HG03045 (cell line): ENCODE data around the gene ARID1B.

Source experiments
- ATAC-seq: cut with Tn5 transposase; IDR thresholded peaks from one replicate; pipeline ENCODE4 v1.9.1; 2021; ENCODE audit warnings: mild to moderate bottlenecking, moderate library complexity; ENCODE audit not compliant: unreplicated experiment

Gene ARID1B

DNA sequence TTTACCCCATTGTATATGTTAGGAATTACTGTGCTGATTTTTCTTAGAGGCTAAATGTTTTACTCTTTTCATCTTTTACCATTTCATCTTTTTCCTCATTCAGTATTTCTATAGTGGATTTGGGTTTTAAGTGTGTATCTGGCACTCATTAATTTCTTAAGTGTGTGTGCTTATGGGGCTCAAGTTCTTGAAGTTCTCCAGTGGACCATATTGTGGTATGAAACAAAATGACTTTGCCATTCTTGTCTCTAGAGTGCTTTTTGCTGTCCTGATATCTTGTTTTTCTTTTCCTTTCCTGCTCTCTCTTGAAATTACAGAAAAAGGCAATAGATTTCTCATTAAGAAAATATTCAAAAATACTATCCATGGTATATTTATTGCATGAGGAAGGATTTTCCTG, 123.1 kb downstream of the ARID1B start:
- ATAC-seq, result no peak

GRCh38 chr6:156901309-156902019, 124.3 kb downstream of the ARID1B start:
- ATAC-seq, result no peak

DNA sequence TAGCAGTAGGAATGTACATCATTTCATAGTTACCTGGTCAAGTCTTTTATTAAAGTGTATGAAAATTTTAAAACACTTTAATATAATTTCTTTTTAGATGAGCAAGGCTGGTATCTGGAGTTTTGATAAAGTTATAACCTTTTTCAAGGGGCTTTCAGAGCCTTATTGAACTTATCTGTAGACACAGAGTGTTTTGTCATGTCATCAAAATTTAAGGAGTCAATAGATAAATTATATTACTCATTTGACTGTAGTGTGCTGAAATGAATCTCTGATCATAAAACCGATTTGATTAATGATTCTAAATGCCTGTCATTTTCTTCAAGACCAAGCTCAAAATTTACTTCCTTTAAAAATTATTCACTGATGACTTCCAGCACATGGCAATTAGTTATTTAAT, 125.6 kb downstream of the ARID1B start:
- ATAC-seq, result no peak

- no peak for ATAC-seq
These were observed 127.2 kb downstream of the ARID1B start for GRCh38 chr6:156904176-156904967.

- ATAC-seq, result no peak
These were observed 128.6 kb downstream of the ARID1B start for GRCh38 chr6:156905801-156906200.

DNA sequence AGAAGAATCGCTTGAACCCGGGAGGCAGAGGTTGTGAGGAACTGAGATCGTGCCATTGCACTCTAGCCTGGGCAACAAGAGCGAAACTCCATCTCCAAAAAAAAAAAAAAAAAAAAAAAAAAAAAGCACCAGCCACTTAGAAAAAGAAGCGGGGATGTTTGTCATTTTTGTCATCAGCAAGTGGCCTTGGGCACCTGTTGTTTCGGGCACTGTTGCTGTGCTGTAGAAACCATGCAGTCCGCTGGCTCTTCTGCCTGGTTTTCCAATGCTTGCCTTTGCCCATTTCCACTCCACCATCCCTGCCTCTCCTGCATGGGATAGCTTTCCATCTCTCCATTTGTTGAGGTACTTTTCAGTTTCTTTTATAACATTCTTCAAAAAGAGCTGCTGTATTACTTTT, 129.3 kb downstream of the ARID1B start:
- no peak for ATAC-seq

- ATAC-seq, result no peak
These were observed 132.2 kb downstream of the ARID1B start for GRCh38 chr6:156909212-156910010.

- ATAC-seq, result no peak
These were observed 132.8 kb downstream of the ARID1B start for GRCh38 chr6:156910011-156910334.

DNA sequence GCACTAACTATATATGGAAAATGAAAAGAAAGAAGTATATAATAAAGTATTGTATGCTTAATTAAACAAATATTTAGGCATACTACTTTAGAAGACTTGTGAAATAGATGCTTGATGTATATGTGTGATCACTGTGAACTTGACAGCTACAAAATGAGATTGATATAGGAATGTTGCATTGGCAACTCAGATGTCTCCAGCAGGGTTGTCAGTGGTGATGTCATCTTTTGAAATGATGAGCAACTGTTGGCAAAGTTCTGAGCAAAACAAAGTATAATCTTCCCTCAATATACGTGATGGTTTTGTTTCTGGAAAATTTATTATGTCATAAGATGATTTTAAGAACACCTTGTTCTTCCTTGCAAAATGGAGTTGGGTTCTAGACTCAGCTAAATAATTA, 133.8 kb downstream of the ARID1B start:
- ATAC-seq, result no peak

DNA sequence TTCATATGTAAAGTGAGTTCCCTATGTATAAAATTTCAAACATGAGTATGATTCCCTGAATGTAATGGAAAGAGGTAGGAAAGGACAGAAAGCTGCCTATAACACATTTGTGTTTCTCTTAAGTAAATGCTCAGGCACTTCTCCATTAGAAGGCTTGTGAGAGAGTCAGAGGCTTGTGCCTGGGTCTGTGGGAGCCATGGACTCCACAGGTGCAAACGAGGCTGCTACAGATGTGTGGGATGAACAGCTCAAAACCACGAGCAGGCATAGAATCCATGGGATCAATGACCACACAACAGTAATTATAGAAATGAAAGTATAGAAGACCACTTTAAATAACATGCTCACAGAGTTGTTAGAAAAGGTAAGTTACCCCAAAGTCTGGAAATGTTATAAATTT, 134.4 kb downstream of the ARID1B start:
- ATAC-seq, result no peak

- ATAC-seq, result no peak
These were observed 135.3 kb downstream of the ARID1B start for GRCh38 chr6:156912431-156912830.

GRCh38 chr6:156914181-156914580, 137.0 kb downstream of the ARID1B start:
- no peak for ATAC-seq

GRCh38 chr6:156916130-156916801, 139.1 kb downstream of the ARID1B start:
- ATAC-seq, result peak; percentile 46

DNA sequence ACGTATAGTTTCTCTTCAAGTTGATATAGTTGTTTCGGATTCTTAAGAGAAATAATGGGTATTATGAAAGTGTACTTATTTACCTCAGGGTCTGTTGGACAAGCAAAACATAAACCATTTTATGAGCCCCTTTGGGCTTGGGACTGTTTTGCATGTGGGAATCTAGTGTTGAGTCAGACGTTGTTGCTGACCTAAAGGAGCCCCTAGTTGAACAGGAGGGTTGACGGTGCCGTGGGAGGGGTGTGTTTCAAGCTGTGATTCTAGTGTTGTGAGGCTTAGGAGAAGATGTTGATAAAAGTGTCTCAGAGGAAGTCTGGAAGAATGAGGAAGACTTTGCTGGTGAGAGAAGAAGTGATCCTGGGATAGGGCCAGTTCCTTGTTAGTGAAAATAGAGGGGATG, 140.0 kb downstream of the ARID1B start:
- ATAC-seq, result peak; percentile 61

GRCh38 chr6:156918647-156919046, 141.5 kb downstream of the ARID1B start:
- no peak for ATAC-seq

DNA sequence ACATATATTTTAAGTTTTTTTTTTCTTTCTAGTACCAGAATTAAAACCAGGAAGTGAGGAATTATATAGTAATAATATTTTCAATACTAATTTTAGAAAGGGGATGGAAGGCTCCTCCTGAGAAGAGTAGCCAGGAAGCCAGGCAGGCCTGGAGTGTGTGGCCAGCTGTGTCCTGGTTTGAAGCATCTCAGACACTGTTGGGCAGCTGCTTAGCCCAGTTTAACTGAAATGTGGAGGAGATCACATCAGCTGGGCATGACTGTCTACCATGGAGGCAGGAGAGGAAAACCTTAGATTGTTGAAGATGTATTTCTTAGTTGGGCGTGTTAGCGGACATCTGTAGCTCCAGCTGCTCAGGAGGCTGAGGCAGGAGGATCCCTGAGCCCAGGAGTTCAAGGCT, 142.2 kb downstream of the ARID1B start:
- no peak for ATAC-seq

DNA sequence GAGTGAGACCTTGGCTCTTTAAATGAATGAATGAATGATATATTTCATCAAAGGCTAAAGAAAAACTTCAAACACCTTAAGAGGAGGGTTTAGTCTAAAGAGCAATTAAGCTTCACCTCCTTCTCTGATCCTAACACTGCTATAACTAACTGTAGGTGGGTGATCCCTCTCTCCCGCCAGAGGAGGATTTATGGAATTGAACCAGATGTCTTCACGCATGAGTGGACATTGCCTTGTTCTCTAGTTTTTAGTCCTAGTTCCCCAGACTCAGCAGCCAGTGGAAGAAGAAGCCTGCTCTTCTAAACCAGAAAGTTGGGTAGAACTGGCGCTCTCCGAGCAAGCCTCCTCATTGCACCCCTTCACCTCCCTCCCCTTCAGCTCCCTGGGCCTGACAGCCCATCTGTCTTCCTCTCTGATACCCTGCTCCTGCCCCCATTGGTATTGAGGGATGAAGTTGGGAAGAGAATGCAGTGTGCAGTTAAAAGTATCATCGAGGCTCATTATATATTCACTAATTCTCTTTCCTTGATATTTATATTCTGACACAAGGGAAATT, 142.7 kb downstream of the ARID1B start:
- no peak for ATAC-seq

DNA sequence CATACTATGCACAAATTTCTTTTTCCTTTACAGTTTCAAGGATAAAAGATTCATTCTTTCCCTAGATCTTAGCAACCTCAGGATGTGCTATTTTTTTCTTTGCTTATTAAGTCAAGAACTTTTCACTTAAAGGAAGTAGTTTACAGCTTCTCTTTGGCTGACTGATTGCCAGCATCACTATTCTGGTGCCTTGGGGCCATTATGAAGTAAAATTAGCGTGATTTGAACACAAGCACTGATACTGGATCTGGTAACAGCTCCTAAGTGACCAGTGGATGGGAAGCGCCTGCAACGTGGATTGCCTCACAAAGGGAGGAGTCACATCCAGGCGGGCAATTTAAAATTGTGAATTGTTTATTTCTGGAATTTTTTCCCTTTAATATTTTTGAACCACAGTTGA, 147.1 kb downstream of the ARID1B start:
- ATAC-seq, result no peak

DNA sequence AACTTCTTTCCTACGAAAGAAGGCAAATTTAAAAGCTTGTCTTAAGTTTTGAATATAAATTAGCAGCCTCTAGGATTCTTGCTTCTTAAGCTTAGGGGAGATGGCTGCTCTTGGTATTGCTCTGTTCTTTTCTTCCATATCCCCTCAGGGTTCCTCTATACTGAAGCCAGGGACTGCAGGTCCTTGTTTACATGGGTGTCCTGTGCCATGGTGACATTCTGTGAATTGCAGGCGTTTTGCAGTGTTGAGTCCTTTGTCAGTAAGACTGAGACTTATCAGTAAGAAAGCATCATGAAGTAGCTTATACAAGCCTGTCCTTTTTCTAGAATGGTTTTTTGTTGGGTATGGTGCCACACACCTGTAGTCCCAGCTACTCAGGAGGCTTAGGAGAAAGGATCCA, 147.8 kb downstream of the ARID1B start:
- ATAC-seq, result no peak

DNA sequence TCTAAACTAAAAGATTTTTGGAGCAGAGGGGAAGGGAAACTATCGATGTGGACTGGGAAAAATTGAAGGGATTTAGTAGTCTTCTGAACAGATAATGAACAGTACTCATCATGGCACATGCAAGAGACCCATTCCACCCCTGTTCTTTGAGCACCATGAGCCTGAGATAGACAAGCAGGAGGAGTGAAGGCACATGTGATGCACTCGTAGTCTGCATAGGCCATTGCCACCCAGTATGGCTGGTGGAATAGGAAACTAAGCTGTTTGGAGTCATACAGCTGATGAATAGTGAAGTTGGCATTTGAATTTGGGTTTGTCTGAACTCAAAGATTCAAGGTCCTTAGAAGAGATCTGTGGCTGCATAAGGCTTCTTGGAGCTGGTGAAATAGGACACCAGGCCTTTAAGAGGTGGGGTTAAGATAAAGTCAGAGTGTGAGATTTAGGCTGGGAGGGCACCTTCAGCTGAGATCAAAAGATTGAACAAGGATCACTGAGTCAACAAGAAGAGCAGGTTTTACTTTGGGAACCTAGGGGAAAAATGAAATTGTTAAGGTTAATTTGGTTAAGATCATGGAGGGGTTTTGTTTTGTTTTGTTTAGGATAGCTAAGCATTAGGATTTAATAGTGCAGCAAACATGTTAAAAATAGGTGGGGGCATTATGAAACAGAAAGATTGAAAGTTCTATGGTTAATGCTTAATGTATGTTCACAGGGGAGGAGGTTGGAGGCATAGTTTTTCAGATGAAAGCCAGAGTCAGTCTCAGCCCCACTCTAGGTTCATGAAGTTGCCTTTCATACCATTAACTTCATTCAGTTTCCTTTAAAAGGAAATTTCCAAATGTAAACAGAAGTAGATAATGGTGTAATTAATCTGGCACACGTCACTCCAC, 148.8 kb downstream of the ARID1B start:
- no peak for ATAC-seq
